ENCODE results near the gene FBLN2. TPM values are rescaled to one million over a fixed set of nuclear protein-coding genes. Genes with fewer than 3 reads are reported as not detected.

FBLN2 gene
- total RNA-seq, 1 donor from 2014 or later, result 323 TPM

GRCh38 chr3:13525827-13526625 is 22.9 kb upstream of the FBLN2 start:
- intact Hi-C loops (cut with DNase I), result no loop called here
- TF ChIP-seq, protein P1, sequence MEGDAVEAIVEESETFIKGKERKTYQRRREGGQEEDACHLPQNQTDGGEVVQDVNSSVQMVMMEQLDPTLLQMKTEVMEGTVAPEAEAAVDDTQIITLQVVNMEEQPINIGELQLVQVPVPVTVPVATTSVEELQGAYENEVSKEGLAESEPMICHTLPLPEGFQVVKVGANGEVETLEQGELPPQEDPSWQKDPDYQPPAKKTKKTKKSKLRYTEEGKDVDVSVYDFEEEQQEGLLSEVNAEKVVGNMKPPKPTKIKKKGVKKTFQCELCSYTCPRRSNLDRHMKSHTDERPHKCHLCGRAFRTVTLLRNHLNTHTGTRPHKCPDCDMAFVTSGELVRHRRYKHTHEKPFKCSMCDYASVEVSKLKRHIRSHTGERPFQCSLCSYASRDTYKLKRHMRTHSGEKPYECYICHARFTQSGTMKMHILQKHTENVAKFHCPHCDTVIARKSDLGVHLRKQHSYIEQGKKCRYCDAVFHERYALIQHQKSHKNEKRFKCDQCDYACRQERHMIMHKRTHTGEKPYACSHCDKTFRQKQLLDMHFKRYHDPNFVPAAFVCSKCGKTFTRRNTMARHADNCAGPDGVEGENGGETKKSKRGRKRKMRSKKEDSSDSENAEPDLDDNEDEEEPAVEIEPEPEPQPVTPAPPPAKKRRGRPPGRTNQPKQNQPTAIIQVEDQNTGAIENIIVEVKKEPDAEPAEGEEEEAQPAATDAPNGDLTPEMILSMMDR (IDR thresholded peaks at IDR 0.05), result no peak
- Histone ChIP-seq H3K4me3 (no peak overlapping the region), H3K36me3 (no peaks in the 10 kb centered on the region), H3K27ac (peak overlapping the region; percentile 6 to 16), H3K9me3 (no peaks in the 10 kb centered on the region), H3K27me3 (no peaks in the 10 kb centered on the region), H3K4me1 (no peaks in the 10 kb centered on the region)
- no peak for DNase-seq (ENCODE audit: low spot score in 2 of 2)

GRCh38 chr3:13526626-13526949 is 22.3 kb upstream of the FBLN2 start:
- intact Hi-C loops (cut with DNase I), result no loop called here
- peak overlapping the region; percentile 6 to 16 for H3K27ac ChIP-seq
- H3K27me3 ChIP-seq, result no peaks in the 10 kb centered on the region
- TF ChIP-seq, protein P1 (IDR thresholded peaks at IDR 0.05), result no peak
- H3K36me3 ChIP-seq, result no peaks in the 10 kb centered on the region
- H3K4me1 ChIP-seq, result no peaks in the 10 kb centered on the region
- H3K4me3 ChIP-seq, result no peak overlapping the region
- H3K9me3 ChIP-seq, result no peaks in the 10 kb centered on the region
- no peak for DNase-seq (ENCODE audit: low spot score in 2 of 2)

GRCh38 chr3:13528217-13528867 is 20.6 kb upstream of the FBLN2 start:
- DNase-seq (ENCODE audit: low spot score in 2 of 2), result no peak
- intact Hi-C loops (cut with DNase I), result no loop called here
- TF ChIP-seq, protein P1 (IDR thresholded peaks at IDR 0.05), result no peak
- H3K27ac ChIP-seq, result no peak overlapping the region
- H3K9me3 ChIP-seq, result no peaks in the 10 kb centered on the region
- no peaks in the 10 kb centered on the region for H3K4me1 ChIP-seq
- no peaks in the 10 kb centered on the region for H3K36me3 ChIP-seq
- no peak overlapping the region for H3K4me3 ChIP-seq
- no peaks in the 10 kb centered on the region for H3K27me3 ChIP-seq

GRCh38 chr3:13529196-13530112 is 19.5 kb upstream of the FBLN2 start:
- Histone ChIP-seq H3K27ac (no peak overlapping the region), H3K36me3 (no peaks in the 10 kb centered on the region), H3K9me3 (no peaks in the 10 kb centered on the region), H3K4me3 (no peak overlapping the region), H3K27me3 (no peaks in the 10 kb centered on the region), H3K4me1 (no peaks in the 10 kb centered on the region)
- intact Hi-C loops (cut with DNase I), result no loop called here
- DNase-seq (ENCODE audit: low spot score in 2 of 2), result no peak
- TF ChIP-seq, protein P1 (IDR thresholded peaks at IDR 0.05), result no peak

GRCh38 chr3:13530241-13531009 is 18.5 kb upstream of the FBLN2 start:
- Histone ChIP-seq H3K4me3 (no peak overlapping the region), H3K9me3 (no peaks in the 10 kb centered on the region), H3K27ac (peak overlapping the region in 1 of 2 donors; percentile 26), H3K27me3 (no peaks in the 10 kb centered on the region), H3K4me1 (no peaks in the 10 kb centered on the region), H3K36me3 (no peaks in the 10 kb centered on the region)
- DNase-seq (ENCODE audit: low spot score in 2 of 2), result no peak
- TF ChIP-seq, protein P1 (IDR thresholded peaks at IDR 0.05), result no peak
- intact Hi-C loops (cut with DNase I), result no loop called here
